GF-D8 (cell line): ENCODE data around the gene NRG3.
"Not testable (repeated sequence)": the region's sequence is repeated elsewhere in the genome, so short reads cannot be mapped to it uniquely, and the experiment has no call there.

ENCODE experiments used
- DNase-seq: peaks from one replicate; lab custom pipeline; 2025; lab: John Stamatoyannopoulos, UW

The NRG3 gene

DNA sequence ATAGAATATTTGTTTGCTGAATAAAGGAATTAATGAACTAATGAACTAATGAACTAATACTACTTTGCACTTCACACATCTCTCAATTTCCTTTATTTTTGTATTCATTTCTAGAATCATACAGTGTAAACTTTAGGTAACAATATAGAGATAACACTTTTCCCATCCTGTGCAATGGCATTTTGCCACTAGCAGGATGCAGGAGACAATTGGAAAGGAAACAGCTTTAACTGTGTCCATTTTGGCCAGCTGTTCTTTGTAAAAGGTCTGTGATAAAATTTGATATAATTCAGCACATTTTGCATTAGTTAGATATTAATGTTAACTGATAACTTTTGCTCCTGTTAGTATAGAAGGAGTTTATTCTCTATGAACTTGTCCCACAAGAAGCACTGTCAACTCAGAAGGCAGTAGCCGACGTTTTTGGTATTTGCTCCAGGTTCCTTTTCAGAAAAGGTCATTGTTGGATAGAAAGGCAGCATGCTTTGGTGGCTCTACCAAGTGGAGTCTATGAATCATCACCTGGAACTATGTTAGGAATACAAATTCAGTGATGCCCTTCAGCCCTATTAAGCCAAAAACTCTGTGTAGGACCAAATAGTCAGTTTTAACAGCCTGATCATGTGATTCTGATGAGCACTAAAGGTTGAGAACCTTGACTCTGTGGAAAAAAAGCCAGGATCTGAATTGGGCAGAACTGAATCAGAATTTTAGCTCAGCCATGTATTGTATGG lies 86.6 kb downstream of the NRG3 start:
- no peak for DNase-seq

DNA sequence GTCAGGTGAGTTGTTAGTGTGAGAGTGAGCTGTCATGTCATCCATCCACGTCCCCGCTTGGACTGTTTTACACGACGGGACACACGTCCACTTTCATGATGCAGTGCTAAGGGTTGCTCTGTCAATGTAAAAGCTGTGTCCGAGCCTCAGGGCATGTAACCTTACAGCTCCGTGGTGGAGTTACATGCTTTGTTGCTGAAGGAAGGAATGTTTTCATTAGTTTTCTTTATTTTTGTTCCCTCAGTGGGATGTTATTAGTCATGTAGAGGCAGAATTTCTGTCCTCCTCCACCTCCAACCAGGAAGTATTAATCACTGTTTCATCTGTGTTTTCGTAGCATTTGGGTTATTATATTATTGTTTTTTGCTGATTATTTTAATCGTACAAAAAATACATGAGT lies 88.6 kb downstream of the NRG3 start:
- DNase-seq: no peak

DNA sequence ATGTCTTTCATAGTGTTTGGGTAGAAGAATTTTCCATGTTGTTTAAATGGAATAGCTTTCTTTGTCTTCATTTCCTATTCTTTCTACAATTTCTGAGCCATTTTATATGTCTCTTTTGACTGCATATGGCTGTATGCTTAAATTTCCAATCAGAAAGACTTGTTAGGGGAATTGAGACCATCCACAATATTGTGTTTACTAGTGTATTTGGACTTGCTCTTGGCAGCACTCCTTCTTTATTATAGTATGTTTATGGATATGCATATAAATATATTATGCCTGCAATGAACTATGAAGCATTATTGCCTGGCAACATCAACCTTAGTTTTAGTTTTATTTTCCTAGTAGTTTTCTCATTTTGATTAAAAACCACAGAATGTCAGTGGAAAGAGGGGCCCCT lies 92.7 kb downstream of the NRG3 start:
- no peak for DNase-seq

DNA sequence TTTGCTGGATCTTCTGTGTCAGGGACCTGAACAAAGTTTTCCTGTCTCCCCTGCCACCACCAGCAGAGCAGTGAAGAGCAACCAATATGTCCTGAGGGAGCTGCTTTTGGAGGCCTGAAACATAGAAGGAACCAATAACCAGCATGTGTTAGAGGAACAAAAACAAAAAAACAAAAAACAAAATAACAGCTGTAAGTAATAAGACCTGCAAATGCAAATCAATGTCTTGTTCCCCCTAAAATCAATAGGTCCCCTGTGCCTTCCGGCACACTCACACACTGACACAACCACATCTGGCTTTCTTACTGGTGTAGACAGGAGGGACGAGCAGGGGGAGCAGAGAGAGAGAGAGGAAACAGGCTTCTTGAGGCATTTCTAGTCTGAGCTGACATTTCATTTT lies 94.1 kb downstream of the NRG3 start:
- DNase-seq: no peak

DNA sequence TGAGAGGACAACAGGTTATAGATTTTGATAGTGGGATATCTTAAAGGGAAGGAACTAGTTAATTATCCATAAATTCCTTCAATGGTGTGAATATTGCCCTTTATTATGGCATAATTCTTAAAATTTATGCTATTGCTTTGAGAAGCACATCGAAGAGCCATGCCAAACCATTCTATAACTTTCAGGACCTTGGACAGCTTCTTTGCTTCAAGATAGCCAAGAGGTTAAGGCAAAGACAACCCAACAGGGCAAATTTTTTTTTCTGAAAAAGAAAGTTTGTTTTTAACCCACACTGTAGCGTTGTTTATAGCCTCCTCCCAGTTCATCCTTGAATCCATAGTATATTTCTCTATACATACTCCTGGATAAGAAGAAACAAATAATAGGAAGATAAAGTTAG lies 103.2 kb downstream of the NRG3 start:
- no peak for DNase-seq

DNA sequence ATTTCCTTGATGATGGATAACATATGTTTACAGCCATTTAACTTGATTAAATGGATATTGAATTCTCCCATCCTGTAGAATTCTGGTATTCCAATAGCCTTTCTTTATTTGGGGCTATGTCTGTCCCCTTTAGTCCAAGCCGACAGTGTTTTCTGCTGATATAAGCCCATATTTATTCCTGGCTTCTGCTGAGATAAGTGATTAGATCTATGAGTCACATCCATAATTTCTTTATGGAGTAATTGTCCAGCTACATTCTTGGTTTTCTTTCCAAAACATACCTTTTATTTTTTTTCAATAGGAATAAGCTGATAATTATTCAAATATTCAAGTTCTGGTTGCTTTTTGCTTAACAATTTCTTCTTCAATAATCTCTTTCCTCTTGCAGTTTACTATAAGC lies 106.7 kb downstream of the NRG3 start:
- no peak for DNase-seq

DNA sequence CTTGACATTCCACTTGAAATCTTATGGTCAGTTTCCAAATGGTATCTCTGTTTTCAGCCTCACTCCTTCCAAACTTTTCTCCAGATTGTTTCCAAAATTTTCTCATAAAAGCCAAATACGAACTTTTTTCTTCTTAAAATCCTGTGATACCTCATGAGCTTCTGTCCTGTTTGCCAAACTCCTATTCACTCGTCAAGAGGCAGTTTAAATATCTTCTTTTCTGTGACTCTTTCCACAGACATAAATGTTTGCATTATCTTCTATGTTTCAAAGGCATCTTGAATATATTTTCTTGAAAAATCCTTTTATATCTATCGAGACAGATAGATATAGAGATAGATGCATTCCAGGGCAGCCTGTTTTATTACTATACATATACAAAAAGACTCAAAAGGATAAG lies 109.4 kb downstream of the NRG3 start:
- no peak for DNase-seq

DNA sequence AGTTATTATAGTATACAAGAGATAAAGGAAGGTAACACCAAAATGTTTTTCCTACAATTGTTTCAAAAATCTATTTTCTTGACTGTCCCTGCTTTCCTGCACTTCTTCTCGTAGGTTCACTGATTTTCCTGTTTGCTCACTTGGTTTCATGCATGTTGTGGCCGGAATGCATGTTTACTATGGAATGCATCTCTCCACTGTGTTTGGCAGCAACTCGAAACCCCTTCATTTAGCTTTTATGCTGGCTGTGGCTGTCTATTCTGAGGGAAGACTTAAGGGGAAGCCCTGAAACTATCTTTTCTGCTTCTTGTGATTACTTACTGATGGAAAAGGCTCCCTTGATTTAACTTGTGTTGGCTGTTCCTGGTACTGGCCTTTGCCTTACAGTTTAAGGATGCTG lies 120.3 kb downstream of the NRG3 start:
- no peak for DNase-seq

DNA sequence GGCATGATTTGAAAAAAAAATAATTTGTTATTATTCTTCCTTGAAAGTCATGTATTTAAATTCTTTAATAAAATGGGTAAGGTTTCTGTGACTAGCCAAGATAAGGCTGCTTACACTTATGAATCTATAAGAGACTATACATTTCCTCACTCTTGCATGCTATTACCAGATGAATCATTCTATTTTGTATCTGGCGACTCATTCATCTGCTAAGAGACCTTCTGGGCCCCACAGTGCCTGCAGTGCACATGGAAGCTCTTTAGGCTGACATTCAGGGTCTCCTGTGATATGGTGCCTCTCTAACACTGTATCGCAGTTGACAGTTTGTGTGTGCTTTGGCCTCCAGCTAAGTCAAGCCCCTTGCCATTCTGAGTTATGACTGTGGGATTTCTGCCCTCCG lies 121.9 kb downstream of the NRG3 start:
- no peak for DNase-seq

DNA sequence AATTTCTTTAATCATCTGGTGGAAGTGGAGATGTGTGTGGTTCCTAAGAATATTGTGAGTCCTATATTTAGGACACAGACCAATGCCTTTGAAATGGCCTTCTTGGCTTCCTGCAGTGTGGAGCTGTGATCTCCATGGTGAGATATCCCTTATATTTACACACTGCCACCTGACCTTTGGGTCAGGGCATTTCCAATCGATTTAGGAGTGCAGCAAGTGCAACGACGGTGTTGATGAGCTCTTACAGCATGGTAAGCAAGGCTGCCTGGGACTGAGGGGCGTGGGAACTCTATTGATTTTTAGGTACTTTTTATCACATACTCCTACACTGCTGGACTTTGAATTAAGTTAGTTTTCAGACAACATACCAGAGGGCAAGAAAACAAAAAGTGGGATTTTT lies 146.0 kb downstream of the NRG3 start:
- DNase-seq: no peak

DNA sequence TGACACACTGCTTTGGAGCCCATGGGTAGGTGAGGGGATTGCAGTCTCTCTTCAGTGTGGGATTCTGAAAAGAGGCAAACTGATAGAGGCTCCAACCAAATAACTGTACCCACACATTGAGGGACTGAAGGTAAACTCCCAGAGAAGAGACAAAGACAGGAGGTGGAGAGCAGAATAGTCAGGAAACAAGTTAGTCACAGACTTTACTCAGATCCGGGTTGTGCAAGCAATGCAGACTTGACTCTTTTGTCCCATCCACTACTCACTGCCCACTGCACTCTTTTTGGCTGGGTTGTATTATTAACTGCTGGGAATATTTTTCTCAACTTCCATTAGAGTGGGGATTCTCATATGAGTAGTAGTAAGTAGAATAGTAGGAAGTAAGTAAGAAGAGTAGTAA lies 152.7 kb downstream of the NRG3 start:
- DNase-seq: no peak

DNA sequence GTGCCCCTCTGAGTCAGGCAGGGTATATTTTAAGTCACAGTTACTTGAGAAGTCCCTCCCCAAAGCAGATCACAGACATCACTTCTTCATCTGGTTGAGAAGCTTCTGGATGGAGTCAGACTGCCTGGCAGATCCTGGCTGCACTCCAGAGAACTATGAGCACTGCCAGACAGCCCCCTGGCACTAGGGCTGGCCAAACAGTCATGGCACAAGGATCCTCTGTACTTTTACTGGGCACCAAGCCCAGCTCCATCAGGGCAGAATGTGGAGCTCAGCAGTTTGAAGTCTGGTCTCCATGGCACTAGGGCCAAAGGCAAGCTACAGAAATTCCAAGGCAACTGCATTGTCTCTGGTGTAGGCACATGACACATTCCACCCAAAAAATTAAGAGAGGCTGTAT lies 162.1 kb downstream of the NRG3 start:
- DNase-seq: no peak

DNA sequence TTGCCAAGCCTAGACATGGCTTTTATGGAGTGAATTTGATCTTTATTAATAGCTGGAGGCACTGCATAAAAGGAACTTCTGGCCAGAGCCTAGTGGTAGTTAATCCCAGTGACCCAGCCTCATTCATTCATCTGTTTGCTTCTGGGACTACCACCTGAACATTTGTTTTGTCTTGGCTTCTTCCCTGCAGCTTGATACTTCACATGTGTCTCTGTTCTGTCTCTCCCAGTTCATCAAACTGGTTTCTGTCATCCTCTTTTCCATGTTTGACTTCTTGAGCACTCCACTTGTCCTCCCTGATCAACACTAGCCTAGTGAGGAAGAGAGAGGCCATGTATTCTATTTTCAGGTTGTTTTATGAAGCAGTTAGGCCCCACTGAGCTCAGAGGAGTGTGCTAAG lies 163.6 kb downstream of the NRG3 start:
- DNase-seq: no peak

DNA sequence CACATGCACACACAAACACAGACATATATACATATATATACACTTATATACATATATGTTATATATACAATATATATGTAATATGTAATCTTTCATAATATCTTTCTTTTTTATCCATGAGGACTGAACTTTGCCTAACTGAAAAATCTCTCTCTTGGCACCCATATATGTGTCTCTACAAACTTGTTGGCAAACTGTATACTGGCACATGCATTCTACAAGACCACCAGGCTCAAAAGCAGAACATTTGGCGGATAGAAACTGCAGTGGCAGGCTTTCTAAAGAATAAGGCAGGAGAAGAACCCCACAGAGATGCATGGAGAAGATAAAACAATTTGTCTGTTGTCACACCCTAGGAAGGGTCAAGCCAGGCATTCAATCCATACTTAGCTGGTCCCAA lies 165.3 kb downstream of the NRG3 start:
- no peak for DNase-seq

DNA sequence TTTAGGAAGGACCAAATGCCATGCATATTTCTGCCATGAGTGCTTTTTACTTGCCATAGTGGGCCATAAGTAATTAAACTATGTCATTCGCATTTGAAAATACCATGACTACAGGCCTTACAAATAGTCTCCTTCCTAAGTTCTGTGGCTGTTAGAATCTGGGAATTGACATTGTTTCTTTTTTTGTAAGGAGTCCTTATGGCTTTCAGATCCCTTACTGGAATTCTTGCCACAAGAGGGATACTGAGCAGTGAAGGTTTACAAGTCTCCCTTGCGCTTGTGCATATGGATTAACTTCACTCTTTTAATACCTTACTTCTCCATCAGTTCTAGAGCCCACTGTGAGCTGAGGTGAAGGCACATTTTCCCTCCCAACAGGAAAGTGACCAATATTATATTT lies 166.0 kb downstream of the NRG3 start:
- DNase-seq: no peak

DNA sequence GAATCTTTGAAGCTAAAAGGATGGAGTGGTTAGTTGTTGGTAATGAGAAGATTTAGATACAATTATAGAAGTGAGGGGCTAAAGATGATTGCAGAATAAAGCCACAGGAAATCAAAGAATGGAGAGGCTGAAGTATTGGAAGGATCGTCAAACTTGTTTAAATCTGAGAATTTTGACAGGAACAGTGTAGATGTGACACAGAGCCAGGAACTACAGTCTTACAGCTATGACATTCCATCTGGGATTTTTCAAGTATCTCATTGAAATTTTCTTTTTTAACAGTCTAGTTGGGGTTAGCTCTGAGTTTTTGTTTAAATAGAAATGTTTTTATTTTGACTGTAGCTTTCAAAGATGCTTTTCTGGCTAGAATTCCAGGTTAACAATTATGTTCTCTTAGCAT lies 181.4 kb downstream of the NRG3 start:
- no peak for DNase-seq

DNA sequence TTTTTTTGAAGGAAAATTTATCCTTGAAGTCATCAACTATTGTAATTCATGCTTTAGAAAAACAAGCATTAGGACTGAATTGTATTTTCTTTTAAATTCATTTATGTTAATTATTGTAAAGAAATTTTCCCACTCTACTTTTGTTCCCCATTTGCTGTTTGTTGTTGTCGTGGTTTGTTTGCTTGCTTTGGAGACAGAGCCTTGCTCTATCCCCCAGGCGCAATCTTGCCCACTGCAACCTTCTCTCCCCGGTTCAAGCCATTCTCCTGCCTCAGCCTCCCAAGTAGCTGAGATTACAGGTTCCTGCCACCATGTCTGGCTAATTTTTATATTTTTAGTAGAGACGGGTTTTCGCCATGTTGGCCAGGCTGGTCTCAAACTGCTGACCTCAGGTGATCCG lies 192.2 kb downstream of the NRG3 start:
- DNase-seq: not testable (repeated sequence)

DNA sequence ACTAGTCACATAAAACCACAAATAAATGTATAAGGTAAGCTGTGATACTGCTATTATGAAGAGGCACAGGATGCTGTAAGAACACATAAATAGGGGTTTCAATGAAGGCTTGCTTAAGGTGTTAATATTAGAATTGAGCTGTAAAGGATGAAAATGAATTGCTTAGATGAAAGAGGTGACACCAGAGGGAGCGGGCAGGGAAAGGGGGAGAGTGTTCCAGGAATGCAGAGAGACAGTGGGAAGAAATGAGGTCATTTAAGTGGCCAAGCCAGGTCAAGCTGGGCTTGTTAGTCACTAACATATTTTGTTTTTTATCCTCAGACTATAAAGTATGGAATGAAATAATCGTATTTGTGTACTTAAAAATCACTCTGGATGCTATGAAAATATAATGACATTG lies 193.5 kb downstream of the NRG3 start:
- DNase-seq: no peak

DNA sequence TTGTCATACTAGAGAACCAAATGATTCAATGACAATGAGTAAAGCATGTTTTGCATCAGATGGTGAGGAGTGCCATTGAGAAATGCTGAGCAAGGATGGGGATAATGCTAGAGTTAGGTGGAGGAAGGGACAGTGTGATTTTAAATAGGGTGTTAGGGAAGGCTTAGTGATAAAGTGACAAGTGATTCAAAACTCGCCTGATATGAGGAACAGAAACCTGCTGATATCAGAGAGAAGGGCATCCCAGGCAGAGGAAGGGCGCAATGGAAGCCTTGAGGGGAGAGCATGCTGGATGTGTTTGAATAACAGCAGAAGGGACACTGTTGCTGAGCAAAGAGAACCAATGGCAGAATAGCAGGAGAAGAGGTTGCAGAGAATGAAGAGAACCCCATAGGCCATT lies 196.2 kb downstream of the NRG3 start:
- DNase-seq: no peak

DNA sequence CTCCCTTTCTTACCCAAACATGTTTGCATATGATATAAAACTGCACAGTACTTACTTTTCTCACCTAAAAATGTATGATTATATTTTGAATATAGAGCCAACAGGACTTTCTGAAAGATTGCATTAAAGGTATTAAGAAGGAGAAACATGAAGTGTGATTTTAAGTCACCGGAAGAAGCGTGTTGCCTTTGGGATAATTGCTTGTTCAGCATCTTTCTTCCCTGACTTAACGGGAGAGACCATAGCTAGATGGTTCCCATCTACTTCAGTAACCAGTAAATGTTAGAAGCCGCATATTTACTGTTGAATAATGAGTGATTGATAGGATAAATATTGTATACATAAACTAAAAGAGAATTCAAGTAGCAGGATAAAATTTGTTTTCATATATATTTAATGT lies 197.1 kb downstream of the NRG3 start:
- no peak for DNase-seq

DNA sequence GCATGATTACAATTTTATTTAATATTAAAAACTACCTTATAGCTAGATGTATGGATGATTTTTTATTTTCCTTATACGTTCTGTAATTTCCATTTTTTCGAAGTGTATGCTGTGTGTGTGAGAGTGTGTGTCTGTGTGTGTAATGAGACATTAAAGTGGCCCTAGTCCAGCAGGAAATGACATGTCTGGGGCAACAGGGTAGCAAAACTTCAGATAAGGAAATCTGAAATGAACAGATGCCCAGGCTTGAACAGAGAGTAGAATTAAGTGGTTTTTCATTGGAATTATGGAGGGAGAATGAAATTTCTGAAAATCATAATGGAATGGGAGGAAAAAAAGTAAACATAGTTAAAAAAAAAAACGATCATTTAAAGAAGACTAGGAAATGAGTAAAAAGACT lies 200.6 kb downstream of the NRG3 start:
- no peak for DNase-seq

DNA sequence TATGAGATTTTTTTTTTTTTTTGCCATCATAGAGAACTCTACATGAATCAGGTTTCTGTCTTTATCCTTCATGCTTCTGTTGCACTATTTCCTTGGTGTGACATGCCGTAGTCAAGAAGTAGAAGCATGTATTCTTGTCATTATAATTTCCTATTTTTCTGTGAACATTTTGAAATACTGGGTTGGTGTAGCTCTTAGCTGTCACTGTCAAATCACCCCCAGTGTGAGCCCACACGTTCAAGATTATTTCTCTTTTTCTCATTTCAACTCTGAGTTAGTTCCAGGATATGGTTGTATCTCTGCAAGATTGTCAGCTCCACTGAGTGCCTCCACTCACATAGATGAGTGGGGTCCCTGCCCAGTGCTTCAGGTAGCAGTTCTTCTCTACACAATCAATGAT lies 209.5 kb downstream of the NRG3 start:
- DNase-seq: no peak

DNA sequence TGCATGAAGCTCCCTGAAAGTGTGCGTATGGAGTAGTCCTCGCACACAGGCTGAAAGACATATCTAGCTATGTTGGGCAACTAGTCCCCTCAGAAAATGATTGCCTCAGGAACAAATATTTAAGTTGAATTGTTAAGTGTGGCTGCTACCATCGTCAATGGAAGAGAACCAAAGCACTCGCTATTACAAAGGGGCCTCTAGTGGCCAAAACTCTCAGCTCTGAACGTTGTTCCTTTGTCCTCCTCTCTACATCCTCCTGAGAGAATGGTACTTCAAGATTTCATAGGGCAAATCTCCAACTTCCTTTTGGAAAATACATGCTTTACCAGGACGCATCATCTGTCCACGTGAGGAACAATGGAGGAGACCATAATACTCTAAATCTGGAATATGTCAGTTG lies 209.9 kb downstream of the NRG3 start:
- DNase-seq: no peak

DNA sequence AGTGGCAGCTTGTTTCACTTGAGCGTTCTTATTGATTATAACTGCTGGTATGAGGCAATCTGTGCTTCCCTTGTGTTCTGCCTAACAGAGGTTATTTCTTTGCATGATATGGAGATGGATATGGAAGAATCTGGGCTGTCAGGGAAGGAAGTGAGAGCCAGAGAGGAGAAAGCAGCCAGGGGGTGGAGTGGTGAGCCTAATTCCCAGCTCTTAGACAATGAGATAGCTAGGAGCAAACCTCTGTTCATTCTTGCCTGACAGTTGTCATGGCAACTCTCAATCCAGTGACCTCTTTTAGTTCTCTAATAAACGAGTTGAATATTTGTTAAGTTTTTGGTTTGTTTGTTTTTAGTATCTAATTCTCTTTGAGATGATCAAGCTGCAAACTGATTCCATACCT lies 214.3 kb downstream of the NRG3 start:
- DNase-seq: no peak

DNA sequence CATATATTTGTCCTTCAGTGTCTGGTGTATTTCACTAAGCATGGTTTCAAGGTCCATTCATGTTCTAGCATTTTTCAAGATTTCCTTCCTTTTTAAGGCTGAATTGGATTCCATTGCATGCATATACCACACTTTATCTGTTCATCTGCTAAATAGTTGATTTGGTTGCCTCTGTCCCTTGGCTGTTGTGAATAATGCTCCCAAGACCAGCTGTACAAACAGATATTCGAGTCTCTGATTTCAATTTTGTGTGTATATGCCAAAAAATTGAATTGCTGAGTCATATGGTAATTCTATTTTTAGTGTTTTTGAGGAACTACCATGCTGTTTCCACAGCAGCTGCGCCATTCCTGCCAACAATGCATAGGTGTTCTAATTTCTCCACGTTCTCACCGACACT lies 216.4 kb downstream of the NRG3 start:
- no peak for DNase-seq
